Hematopoietic multipotent progenitor cell treated with erythropoietin and hydrocortisone succinate and interleukin-3 and kit ligand, for 4 days (in vitro differentiated cells): ENCODE data around the gene LAMB4.
"Not testable (repeated sequence)": the region's sequence is repeated elsewhere in the genome, so short reads cannot be mapped to it uniquely, and the experiment has no call there.

Experiments
- DNase-seq: peaks from one replicate; pipeline ENCODE4 v3.0.0-alpha.2; 2015

Gene LAMB4

DNA sequence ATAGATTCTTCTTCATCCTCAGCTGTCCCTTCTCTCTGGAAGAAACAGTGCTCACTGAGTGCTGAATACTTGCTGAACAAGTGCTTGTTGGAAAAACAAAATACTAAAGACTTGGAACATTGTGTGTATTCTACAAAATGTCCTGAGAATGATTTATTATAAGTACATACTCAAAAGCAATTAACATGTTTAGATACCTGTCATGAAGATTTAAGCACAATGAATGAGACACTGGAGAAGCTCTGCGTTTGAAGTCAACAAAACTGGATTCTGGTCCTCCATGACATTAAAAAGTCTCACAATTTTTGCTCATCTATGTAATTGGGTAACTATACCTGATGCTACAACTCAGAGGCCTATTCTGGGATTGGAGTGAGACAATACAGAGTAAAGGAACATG lies 92.4 kb downstream of the LAMB4 start:
- no peak for DNase-seq

DNA sequence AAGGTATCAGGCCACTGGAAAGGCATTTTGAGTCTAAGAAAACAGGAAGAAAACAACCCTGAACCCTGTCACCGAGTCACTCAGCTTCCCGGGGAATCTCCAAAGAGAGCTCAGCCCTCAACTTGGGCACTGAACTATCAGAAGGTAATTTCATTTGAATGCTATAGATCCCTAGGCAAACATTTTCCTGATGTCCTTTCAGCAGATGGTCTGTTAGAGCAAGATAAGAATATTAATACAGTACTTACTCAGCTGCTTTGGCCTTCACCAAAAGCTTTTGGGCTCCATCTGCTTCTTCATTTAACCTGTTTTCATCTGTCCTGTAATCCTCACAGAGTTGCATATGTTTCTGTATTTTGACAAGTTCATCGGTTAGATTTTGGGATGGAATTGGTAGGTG lies 93.0 kb downstream of the LAMB4 start:
- DNase-seq = no peak

DNA sequence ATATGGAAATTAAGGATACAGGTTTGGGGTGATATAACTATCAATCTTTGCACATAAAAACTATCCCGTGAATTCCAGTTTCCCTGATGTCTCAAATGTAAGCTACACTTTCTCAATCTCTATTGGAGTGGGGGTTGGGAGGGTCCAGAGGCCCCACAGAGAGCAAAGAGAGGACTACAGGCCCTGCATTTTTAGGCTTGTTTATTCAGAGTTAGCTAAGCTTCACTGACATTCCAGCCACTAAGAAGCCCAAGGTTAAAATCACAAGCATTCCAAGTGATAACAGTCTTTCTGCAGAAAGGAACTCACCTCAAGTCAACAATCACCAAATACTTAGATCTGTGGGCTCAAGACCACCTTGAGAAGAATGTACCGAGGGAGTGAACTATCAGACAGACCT lies 95.6 kb downstream of the LAMB4 start:
- DNase-seq = no peak

DNA sequence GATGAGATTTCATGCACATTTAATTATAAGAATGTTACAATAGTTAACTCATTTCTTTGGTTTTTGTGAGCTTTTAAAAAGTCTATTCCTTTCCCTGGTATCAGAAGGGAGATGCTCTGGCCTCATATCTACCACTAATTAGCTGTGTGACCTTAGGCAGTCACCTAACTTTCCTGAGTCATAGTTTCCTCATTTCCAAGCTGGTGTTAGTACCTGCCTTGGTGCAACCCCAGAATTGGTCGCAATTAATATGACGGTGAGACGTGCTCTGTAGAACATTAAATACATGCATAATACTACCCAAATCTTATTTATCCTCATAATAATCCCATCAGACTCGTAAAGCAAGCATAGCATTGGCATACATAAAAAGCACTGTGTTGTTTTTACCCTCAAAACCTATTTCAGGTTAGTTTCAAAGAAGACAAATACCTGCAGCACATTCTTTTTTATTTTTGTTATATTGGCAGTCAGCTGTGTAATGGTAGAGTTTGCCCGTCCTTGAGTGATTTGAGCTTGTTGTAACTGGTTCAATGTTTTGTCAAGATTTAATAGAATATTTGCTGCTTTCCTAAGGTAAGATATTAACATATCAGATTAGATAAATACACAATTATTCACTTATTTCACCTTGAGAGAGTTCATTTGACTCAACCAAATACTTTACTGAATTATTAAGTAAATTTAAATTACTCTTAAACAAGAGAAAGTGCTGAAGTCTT lies 96.2 kb downstream of the LAMB4 start:
- no peak for DNase-seq

DNA sequence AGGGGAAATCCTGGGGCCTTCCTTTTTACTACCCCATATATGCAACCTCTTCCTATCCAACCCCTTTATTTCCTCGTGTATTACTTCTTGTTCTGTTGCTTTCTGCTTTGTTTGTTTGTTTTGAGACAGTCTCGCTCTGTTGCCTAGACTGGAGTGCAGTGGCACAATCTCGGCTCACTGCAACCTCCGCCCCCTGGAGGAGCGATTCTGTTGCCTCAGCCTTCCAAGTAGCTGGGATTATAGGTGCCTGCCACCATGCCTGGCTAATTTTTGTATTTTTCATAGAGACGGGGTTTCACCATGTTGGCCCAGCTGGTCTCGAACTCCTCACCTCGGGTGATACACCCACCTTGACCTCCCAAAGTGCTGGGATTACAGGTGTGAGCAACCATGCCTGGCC lies 96.9 kb downstream of the LAMB4 start:
- not testable (repeated sequence) for DNase-seq

DNA sequence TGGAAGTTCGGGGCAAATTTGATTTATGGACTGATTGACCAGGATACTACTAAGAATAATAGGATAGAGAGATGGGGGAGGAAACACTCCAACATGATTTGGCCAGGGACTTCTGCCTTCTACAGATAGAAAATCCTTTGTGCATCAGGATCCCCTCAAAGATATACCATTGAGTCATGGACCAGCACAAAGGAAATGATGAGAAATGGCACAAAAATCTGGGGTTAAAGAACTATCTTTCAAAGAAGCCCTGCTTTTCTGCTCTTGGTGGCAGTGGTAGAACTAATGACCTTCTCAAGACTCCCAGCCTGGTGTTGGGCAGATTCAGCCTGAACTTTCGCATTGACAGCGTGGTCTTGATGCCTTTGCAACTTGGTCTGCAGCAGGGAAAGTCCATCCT lies 99.6 kb downstream of the LAMB4 start:
- DNase-seq = no peak

DNA sequence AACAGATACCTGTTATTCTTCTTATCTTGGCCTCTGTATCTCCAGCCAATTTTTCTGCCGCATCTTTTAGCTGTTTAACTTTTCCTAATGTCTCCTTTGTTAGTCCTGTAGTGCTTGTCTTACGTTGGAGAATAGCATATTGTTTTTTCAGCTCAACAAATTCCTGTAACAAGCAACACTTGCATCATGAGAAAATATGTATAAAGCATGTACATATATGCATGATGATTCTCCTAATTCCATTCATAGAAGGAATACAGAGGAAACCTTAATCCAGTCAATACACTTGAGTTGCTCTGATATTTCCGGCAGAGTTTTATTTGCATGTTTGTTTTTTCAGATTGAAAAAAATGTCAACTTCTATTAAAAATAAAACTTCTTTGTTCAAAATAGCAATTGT lies 101.1 kb downstream of the LAMB4 start:
- no peak for DNase-seq

DNA sequence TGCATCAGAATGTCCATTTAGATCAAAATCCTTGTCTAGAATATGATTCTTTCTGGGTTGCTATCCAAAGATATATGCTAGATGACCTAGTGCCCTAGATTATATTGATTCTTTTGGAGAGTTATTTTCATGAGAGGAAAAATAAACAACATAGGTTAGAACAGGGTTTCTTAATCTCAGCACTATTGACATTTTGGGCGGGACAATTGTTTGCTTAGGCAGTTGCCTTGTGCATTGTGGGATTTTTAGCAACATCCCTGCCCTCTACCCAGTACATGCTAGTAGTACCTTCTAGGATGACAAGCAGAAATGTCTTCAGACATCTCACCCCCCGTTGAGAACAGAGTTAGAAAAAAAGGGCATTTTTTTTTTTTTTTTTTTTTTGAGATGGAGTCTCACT lies 102.0 kb downstream of the LAMB4 start:
- no peak for DNase-seq

DNA sequence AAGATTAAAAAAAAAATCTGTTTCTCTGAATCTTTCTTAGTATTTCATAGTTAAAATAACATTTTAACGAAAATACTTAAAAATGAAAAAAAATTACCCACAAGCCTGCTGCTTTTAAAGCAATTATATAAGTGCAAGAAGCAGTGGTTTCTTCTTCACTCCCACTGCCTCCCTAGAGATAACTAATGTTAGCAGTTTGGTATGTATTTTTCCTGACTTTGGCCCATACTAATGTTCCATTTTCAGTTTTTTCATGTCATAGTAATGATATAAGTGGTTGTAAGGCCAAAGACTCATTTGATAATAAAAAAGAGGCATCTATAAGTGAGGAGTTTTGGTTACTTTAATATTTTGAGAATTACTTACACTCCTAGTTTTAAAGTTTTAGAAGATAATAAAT lies 102.9 kb downstream of the LAMB4 start:
- DNase-seq = no peak

DNA sequence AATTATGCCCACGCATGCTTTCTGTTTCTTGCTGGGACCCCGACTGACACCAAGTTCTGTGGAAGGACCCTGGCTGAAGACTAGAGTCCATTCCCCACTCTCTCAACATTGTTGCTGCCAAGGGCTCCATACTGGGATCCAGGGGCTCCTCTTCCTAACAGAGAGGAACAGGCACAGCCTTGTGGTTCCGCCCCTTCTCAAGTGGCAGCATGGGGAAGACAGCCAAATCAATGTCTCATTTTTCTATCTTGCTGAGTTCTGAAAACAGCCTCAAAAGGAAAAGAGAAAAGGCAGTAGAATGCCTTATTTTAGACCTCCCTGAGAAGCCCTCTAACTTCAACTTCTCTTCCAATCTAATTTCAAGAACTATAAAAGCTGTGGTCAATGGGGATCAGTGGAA lies 103.5 kb downstream of the LAMB4 start:
- DNase-seq = no peak

DNA sequence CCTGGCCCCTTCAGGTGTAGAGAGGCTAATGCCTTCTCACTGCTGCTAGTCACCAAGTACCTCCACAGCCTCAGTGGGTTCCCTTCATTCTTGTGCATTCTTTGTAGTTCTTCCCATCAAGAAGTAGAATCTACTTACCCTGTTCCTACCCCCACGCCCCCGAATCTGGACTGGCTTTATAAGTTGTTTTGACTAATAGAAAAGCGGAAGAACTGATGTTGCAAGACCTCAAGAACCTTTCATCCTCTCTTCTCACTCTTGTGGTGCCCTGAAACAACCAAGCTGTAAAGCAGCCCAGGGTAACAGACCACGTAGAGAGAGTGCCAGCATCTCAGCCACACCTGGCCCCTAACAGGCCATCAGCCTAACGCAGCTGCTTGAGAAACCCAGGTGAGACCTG lies 104.0 kb downstream of the LAMB4 start:
- DNase-seq = no peak

DNA sequence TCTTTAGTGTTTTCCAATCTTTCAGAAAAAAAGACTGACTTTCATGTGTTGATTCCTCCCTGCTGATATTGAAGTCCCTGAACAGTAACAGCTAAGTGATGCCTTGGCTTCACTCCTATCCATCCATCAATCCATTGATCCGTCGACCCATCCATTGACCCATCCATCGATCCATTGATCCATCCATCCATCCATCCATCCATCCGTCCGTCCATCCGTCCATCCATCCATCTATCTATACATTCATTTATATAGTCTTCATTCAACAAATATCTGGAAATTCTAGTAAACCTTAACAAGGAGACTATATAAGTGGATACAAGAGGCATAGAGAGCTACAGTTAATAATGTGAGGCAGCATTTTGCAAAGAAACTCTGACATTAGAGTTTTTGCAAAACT lies 105.6 kb downstream of the LAMB4 start:
- DNase-seq = no peak

DNA sequence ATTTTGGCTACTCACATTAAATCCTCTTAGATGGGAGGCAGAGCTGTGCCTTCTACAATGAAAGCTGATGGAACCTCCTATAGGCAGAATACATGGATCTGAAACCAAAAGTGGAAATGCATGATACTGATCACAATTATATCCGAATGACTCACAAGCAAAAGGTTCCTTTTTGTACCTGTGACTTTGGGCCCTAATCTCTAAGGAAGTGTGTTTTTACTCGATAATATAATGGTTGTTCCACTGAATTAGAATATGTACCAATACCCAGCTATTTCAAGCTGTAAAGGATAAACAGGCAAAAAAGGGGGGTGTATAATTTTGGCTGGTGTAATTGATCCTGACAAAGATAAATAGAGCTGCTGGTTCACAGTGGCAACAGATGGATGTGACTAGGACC lies 109.6 kb downstream of the LAMB4 start:
- DNase-seq = no peak

DNA sequence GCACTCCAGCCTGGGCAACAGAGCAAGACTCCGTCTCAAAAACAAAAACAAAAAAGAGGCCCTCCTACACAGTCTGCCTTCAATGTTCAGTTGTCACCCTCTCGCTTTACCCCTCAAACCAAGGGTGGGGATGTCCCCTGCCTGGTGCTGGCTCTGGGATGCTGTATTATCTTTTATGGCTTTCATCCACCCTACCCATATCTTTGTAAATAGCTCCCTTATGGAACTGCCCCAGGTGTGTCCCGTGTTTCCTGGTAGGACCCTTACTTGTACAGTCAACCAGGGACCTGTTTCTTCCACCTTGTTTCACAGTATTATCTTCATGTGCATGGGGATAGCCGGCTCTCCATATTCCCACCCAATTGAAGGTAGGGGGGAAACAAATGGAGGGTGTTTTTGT lies 111.5 kb downstream of the LAMB4 start:
- DNase-seq = no peak

DNA sequence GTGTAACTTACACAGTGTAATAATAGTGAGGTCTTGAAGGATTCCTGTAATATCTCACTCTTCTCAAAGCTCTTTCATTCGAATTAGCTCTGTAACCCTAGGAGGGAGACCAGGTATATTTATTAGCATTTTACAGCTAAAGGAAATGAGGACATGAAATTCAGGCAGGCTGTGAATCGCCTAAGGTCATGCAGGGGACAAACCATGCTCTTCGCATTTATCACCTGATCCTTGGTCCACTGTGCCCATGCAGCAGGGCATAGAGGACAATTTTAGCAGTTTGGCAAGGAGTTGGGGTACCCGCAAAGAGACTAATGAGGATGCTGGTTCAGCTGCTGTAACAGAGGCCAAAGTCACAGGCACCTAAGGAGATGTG lies 112.4 kb downstream of the LAMB4 start:
- DNase-seq = no peak

DNA sequence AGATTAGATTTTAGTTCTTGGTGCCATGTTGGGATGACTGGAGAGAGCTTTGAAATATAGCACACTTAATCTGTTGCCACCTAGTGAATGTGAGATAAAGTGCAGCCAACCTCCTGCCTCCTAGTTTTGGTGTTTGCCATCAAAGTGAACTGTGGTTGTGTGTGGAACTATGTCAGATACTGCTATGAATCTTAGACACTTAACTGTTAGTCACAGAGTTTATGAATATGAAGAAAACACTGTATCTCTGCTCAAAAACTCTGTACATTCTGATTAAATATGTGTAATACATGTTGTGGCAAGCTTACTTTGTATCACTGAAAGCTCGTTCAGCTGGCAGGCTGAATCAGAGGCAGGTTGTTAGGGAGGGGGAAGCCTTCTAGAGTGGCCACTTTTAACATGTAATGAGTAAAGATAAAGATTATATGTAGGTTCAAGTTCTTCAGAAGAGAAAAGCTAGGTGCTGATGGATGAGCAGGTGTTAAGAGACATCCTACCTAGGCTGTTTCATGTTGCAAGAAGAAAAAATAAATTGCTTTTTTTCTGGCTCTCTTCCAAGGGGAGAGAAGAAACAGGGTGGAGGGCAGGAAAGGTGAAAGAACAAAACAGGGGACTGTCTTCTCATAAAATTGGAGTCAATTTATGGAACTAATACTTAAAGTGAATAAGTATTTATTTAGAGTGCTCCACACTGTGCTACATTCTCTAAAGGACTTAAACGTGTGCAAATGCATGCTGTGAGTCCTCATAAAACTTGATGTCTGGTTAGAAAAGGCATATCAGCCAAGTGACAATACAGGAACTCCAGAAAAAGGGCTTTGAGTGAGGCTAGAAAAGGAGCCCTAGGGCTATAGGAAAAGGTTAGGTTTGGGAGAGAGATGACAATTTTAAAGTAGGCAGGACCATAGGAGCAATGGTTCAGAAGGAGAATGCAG lies 113.1 kb downstream of the LAMB4 start:
- peak; percentile 45 for DNase-seq

DNA sequence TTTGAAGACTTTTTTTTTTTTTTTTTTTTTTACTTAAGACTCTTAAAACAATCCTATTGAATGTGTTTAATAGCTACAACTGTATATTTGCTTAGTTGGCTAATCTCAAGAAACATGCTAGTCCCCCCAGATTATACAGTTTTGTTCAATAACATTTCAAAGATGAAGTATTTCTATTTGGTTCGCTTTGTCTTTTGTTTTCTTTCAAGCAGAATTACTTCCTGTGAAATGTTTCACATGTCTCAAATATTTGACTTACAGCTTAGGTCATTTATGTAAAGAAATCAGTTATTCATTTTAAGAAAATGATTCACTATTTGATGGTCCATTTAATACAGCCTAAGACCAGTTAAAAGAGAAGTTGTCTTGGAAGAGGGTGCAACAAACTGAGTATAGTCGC lies 114.4 kb downstream of the LAMB4 start:
- no peak for DNase-seq

DNA sequence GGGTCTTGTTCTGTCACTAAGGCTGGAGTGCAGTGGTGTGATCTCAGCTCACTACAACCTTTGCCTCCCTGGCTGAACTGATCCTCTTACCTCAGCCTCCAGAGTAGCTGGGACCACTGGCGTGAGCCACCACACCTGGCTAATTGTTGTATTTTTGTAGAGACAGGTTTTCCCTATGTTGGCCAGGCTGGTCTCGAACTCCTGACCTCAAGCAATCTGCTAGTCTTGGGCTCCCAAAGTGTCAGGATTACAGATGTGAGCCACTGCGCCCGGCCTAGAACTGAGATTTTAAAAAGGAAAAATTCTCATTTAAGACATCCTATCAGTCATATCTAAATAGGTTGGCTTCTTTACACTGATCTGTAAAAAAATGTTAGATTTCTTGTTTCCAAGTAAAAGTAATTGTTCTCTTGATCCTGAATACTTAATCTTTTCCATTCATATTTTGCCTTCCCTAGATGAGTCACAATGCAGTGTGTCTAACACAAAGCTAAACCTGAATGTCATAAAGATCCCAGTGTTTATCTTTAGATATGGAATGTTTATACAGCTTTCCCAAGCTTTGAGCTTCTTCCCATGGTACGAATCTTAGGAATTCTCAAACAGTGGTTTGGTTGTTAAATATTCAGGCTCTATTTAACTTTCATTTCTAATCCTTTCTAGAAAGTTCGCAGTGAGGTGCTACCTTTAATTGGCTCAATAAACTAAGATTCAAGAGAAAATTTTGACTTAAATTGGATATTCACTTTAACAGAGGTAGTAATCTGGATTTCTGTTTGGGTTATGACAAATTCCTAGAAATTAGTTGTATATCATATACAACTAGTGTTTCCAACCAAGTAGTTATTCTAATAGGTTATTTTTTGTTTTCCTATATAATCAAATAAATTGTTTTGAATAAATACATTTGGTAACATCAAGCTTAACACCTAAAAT lies 115.1 kb downstream of the LAMB4 start:
- DNase-seq = no peak

DNA sequence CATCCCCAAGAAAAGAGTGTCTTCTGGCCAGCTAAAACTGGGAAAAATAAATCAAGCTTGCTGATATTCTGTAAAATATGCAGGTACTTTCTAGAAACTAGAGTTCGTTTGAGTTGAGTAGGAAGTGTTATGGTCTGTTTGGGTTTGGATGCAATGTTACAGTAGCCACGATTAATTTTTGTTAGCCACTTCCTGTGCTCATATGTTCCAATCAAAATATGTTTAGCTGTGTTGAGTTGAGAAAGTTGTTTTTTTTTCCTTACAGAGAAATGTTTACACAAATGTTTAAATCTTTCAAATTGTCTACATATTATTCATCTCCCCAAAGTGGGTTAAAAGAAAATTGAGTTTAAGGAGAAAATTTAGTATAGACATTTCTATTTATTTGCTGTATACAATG lies 115.9 kb downstream of the LAMB4 start:
- DNase-seq = no peak

DNA sequence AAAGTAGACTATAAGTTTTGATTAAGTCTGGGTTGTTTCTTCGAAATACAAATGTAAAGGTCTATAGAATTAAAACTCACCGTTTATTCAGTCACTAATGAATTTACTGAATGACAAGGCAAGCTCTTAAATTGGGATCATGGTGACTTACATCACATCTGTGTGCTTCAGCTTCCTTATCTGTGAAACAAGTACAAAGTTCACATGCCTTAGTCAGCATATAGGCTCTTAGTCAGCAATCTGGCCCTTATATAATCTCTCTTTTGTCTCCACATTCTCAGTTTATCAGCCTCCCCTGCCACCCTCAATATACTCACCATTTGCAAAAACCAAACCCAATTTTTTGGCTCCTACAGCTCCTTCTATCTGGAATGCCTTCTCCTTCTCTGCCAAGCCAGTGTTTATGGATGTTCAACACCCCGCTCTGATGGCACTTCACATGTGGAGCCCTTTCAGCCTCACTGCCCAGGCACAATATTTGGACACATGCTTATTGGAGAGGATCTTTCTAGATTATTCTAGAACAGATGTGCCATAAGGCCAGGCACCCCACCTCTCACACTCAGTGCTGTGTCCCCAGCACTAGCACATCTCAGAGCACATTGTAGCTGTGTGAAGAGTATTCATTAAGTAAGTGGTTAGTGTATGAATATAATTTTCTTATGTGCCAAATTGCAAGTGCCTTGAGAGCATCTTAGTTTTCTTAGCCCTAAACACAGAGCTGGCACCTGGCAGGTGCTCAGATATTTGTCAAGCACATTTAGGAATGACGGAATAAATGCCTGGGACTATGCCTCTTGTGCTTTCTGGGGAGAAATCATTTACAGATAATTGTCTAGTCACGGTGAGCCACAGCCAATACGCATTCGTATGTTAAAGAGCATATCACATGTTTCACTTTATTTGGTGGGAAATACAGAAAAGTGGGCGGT lies 117.4 kb downstream of the LAMB4 start:
- DNase-seq = peak; percentile 71

DNA sequence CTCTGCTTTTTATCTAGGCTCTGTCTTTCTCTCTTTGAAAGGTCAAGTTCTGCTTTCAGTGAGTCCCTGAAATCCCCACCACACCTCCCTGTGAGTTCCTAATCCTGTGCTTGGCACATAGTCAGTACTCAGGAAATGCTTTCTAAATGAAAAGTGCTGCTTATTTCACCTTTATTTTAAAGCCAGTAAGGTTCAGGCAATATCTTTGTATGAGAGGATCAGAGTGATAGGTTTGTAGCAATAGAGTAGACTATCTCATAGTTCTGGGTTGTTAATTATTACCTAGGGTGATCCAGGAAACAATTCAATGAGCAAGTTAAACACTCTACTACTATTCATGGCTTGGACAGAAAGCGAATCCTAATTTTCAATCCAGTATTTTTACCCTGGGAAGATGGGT lies 119.8 kb downstream of the LAMB4 start:
- no peak for DNase-seq

DNA sequence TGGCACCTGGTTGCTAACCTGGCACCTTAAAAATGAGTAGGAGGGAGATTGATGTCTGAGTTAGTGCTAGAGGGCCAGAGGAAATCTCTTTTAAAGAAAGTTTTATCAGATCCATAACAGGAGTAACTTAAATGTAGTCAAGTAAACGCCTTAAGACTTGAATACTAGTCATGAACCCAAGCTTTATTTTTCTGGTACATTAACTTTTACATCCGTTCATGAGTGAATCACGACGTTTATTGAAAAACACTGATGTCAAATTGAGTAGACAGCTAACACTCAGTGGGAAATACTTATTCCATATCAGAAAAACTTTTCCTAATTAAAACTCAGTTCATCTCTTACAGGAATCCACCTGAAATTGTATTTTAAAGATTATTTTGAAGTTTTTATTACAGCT lies 120.3 kb downstream of the LAMB4 start:
- no peak for DNase-seq
